NCI-H82 (cell line): Measurements from ENCODE around the gene NSA2.
"Not testable (repeated sequence)": the region's sequence is repeated elsewhere in the genome, so short reads cannot be mapped to it uniquely, and the experiment has no call there.

ENCODE experiments used
- DNase-seq: peaks from one replicate; lab custom pipeline; 2025; lab: John Stamatoyannopoulos, UW

Gene NSA2

GRCh38 chr5:74766849-74767578, at the start of gene NSA2, which contains the start of gene GFM2:
NSA2 (plus strand) TSS chr5:74767249; CDS start chr5:74767361, 112 bp downstream.
GFM2 (minus strand) TSS chr5:74767117; CDS start chr5:74763742, 3,375 bp downstream.
- DNase-seq = peak; percentile 94

GRCh38 chr5:74717596-74717995, 49.5 kb upstream of the NSA2 start:
- DNase-seq = no peak

GRCh38 chr5:74722271-74722670, 44.8 kb upstream of the NSA2 start:
- DNase-seq = no peak

- DNase-seq = no peak
Measured at GRCh38 chr5:74725331-74725730, 41.7 kb upstream of the NSA2 start.

DNA sequence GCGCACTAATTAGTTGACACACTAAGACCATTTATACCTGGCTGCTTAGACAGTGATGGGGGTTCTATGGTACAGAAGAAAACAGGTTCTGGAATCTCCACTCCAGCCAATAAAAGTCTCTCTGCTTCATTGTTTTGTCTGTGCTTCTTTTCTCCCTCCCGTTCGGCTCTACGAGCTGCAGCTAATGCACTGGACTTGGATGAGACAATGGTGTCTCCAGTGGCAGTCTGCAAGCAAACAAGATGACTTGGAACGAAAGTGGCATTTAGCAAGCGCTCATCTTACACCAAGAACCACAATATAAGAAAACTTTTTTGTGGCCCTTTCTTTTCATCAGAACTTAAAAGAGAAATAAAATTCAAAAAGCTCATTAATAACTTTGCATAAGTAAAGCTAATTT, 30.3 kb upstream of the NSA2 start:
- DNase-seq = no peak

GRCh38 chr5:74738406-74738805, 28.6 kb upstream of the NSA2 start:
- DNase-seq = no peak

DNA sequence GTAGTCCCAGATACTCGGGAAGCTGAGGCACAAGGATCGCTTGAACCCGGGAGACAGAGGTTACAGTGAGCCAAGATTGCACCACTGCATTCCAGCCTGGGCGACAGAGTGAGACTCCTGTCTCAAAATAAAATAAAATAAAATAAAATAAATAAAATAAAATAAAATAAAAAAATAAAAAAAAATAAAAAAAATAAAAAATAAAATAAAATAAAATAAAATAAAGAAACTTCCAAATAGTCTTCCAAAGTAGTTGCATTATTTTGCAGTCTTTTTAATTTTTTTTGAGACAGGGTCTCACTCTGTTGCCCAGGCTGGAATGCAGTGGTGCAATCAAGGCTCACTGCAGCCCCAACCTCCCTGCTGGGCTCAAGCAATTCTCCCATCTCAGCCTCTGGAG, 18.3 kb upstream of the NSA2 start:
- not testable (repeated sequence) for DNase-seq

DNA sequence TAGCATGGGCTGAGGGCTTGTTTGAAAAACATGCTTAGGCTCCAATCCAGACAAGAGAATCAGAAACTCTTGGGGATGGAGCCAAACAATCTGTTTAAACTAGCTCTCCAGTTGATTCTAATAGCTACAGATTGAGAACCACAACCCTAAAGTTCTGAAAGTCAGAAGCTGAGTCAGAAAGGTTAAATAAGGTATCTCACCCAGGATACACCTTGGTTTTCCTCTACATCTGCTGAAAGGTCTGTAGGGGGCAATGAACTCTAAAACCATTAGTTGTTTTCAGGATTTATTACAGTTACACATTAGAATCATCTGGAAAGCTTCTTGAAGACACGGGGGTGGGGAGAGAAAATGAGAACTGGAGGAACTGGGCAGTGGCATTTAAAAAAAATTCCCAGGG, 5.8 kb upstream of the NSA2 start:
- DNase-seq = no peak

DNA sequence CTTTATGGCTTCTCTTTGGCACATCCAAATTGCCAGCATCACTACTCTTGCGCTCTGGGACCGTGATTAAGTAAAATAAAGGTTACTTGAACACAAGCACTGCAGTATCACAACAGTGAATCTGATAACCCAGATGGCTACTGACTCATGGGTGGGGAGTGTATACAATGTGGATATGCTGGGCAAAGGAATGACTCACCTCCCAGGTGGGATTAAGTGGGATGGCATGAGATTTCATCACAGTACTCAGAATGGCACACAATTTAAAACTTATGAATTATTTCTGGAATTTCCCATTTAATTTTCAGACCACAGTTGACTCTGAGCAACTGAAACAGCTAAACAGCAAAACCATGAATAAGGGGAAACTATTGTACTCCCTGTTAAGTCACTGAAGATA, 4.5 kb upstream of the NSA2 start:
- DNase-seq = no peak

DNA sequence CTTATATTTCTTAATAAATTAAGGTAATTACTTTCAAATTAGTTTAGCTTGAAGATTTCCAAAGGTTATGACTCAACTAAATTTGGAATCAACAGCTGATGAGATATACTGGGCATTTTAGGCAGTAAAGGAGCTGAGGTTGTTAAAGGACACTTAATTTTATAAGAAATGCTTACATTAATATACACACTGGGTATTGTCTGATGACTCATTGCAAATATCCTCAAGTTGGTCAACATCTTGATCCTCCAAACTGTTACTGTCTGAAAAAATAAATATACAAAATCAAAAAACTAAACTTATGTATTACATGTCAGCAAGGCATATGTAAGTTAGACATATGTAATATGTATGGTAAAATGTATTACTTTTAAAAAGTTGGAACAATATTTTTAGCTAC, 3.5 kb upstream of the NSA2 start:
- DNase-seq = no peak

DNA sequence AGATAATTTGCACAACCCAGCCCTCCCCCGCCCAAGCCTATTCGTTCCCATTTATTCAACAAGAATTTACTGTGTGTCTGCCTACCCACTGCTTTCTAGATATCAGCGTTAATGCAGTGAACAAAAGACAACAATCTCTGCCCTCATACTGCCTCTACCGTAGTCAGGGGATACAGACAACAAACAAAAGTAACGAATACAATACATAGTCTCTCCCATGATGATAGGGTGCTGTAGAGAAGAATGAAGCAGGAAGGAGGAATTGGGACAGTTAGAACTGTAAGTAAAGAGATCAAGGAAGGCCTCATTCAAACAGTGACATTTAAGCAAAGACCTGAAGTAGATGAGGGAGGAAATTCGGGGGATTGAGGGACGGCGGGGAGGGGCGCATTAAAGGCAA, 1.8 kb upstream of the NSA2 start:
- DNase-seq = no peak

- DNase-seq = no peak
Measured at GRCh38 chr5:74765929-74766328, 1.1 kb upstream of the NSA2 start.

- DNase-seq = peak; percentile 55
Measured at GRCh38 chr5:74766418-74766848, 616 bp upstream of the NSA2 start.

- peak; percentile 45 for DNase-seq
Measured at GRCh38 chr5:74767579-74767913, 497 bp downstream of the NSA2 start.

GRCh38 chr5:74772359-74772758, 5.3 kb downstream of the NSA2 start:
- no peak for DNase-seq

DNA sequence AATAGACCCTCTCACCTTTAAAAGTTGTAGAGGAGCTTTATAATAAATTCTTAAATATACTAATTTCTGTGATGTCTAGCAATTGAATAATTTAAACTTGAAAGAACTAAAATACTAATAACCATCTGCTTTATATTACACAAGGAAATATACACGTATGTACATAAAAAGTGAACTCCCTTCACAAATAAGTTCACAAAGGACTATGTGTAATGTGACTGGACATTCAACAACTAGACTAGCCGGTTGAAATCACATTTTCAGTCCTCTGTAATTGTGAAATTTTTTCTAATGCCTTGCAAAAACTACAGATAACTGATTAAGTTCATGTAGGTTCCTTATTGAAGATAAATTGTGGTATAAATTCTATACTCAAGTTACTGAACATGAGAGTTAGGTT, 11.6 kb downstream of the NSA2 start:
- DNase-seq = no peak

GRCh38 chr5:74786851-74787250, 19.8 kb downstream of the NSA2 start:
- DNase-seq = no peak

DNA sequence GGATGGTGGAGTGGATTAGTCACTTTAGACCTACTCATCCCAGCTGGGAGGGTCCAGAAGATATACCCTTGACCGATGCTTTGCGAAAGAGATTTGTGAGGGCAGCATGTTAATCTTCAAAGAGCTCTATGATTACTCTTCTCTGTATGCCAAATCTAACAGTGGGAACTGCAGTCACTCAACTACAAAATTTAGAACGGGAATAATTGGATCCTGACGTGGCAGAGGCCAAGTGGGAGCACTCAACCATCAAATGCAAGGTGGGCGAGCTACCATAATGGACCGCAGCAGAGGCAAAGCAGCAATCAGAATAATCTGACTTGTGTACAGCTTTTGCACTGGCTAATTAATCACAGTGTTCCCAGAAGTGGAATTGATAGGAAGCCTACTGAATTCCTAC, 20.4 kb downstream of the NSA2 start:
- no peak for DNase-seq

DNA sequence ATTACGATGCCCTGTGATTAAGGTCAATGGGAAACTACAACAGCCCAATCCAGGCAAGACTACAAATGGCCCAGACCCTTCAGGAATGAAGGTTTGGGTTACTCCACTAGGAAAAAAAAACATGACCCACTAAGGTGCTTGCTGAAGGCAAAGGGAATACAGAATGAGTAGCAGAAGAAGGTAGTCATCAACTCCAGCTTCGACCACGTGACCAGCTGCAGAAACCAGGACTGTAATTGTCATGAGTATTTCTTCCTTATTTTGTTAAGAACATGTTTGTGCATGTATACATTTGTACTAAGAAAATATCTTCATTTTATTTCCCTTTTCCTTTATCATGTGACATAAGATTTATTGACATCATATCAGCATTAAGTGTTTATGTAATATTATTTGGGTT, 24.6 kb downstream of the NSA2 start:
- DNase-seq = not testable (repeated sequence)

DNA sequence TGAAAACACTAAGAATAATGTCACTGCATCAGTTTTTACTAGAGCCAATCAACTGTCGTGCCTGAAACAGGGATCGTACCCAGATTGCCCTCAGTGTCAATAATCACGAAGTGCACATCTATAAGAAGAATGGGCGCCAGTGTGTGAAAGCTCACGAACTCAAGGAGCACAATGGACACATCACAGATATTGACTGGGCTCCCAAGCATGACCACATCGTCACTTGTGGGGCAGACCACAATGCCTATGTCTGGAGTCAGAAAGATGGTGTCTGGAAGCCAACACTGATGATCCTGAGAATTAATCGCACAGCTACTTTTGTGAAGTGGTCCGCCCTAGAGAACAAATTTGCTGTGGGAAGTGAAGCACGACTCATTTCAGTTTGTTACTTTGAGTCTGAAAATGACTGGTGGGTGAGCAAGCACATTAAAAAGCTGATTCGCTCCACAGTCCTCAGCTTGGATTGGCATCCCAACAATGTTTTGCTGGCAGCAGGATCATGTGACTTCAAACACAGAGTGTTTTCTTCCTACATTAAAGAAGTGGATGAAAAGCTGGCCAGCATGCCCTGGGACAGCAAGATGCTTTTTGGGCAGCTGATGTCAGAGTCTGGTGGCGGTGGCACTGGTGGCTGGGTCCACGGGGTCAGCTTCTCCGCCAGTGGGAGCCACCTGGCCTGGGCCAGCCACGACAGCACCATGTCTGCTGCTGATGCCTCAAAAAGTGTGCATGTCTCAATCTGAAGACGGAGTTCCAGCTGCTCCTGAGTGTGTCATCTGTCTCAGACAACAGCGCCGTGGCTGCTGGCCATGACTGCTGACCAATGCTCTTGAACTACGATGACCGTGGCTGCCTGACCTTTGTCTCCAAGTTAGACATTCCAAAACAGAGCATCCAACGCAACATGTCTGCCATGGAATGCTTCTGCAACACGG, 32.2 kb downstream of the NSA2 start:
- no peak for DNase-seq

DNA sequence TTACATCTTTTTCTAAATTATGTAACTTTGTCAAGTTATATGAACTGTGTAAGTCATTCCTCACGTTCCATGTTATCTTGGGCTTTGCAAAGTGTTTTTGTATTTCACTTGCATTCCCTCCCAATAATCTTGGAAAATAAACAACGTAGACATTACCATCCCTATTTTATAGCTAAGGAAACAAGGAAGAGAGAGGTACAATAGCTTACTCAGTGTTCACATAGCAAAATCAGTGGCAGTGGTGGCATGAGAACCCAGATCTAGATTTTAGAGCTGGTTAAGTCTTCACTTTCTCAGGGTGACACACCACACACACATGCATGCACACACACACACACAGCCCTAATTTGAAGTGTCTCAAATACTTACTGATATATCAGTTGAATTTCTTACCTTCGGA, 34.1 kb downstream of the NSA2 start:
- no peak for DNase-seq

GRCh38 chr5:74801941-74802340, 34.9 kb downstream of the NSA2 start:
- no peak for DNase-seq

GRCh38 chr5:74810915-74811314, 43.9 kb downstream of the NSA2 start:
- no peak for DNase-seq
